Raji (cell line): ENCODE results near the gene NCEH1.

Experiments used
- POLR2A ChIP-seq: IDR thresholded peaks from 2 replicates; pipeline ENCODE4 v1.6.1; 2011; ENCODE audit warnings: low read depth, low read length, control low read depth; ENCODE audit not compliant: insufficient read depth

The NCEH1 gene

GRCh38 chr3:172595664-172596393, 115.0 kb downstream of the NCEH1 start:
- TF ChIP-seq POLR2A, result no peak

DNA sequence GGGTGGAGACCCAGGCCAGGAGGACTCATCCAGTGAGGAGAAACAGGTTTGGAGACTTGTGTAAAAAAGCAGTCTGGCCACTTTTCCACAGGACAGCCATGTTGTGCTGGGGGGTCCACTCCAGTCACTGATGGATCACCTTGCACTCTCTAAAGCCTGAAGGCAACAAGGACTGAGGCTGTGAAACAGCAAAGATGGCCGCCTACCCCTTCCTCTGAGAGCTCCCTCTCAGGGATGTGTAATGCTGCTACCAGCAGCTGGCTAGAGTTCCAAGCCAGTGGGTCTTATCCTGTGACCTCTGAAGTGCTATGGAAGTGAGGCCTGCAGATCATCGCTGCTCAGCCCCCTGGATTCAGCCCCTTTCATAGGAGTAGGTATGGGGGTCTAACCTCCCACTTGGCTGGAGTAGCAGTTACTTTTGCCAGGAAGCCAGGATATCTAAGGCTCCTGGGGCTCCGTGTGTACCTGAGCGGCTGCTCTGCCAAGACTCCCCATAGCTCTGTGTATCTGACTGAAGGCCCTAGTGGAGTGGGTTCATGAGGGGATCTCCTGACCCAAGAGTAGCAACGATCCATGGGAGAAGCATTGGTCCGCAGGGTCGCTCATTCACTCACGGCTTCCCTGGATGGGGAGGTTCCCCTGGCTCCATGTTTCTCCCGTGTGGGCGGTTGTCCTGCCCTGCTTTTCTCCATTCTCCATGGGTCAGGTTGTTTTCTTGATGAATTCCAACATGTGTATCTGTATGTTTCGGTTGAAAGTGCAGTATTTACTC, 117.8 kb downstream of the NCEH1 start:
- TF ChIP-seq POLR2A, result no peak

GRCh38 chr3:172591876-172592771, 118.7 kb downstream of the NCEH1 start:
- no peak for TF ChIP-seq POLR2A

GRCh38 chr3:172591125-172591605, 119.7 kb downstream of the NCEH1 start:
- no peak for TF ChIP-seq POLR2A

GRCh38 chr3:172586436-172586835, 124.4 kb downstream of the NCEH1 start:
- no peak for TF ChIP-seq POLR2A

GRCh38 chr3:172585954-172586353, 124.9 kb downstream of the NCEH1 start:
- no peak for TF ChIP-seq POLR2A

- no peak for TF ChIP-seq POLR2A
Measured at GRCh38 chr3:172582712-172583111, 128.2 kb downstream of the NCEH1 start.

- TF ChIP-seq POLR2A, result no peak
Measured at GRCh38 chr3:172581757-172582166, 129.1 kb downstream of the NCEH1 start.

DNA sequence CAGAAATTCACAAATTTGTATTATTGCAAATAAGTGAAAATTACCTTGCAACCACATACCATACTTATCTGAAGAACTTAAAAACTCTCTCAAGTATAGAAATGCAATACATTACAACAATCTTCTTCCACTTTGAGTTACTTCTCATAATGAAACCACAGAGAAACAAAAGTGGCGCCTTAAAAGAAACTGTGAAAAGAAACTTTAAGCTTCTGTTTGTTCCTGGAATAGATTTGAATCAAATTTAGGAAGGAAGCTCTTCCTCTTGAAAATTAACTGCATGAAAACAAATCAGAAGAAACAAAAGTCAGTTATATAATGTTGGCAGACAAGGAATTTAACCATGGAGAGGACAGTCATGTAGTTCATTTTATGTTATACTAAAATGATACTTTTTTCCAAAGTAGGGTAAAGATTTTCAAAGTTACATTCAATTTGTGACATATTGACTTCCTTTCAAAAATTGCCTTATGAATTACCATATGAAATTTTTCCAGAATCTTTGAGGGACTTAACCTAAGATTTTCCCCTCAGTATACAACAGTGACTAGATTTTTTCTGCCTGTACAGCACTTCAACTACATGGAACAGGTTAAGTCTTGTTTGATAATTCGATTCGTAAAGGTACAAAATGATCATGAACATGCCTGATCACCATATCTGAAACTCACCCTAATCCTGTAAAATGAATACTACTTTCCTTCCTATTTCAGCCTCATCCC, 130.0 kb downstream of the NCEH1 start:
- no peak for TF ChIP-seq POLR2A
